Measurements from ENCODE around the gene UPK1B.

The UPK1B gene

DNA sequence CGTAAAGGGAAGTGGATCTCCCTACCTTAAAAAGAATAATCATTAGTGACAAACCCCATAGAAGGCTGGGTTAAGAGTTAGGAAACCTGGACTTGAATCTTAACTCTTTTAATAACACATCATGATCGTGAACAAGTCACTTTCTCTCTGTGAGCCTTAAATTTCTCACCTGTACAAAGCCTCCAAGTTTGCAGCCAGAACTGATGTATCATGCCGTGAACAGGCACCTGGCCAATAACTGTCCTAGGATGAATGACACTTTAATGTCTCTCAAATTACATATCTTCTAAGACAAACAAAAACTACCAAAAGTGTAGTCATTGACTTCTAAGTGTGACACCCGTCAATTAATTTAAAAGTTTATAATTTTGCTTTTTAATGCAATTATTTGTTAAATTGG lies 3.9 kb downstream of the UPK1B start:
- DNase-seq, result no peak

DNA sequence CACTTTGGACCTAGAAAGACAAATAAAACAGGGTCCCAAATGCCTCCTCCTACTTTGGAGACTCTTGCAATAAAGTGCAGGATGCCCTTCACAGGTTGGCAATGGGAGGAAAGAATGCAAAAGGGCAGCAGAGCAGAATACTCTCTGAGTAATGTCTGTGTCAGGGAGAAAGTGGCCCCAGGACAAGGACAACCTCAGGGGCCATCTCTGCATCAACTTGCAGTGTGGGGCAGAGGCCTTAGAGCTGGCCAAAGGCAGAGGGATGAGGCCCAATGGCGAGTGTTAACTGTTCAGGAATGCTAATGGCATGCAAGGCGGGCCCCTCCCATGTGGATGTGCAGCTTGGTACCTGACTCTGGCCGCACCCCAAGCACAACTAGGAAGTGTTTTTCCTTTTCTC lies 8.4 kb downstream of the UPK1B start:
- DNase-seq, result no peak

DNA sequence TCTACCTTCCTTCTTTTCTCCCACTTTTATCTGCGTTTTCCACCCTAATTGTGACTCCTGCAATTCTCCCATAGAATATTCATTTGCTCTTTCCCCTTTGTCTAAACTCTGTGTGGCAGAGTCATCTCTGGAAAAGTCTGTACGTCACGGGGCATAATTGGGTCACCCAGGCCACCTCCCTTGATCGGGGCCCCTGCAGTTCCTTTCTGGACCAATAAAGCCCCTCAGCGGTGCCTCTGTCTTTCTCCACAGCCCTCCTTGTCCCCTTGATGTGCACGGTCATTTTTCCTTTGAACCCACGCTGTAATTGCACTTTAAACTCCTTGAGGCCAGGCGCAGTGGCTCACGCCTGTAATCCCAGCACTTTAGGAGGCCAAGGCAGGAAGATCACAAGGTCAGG lies 10.7 kb downstream of the UPK1B start:
- DNase-seq, result no peak

DNA sequence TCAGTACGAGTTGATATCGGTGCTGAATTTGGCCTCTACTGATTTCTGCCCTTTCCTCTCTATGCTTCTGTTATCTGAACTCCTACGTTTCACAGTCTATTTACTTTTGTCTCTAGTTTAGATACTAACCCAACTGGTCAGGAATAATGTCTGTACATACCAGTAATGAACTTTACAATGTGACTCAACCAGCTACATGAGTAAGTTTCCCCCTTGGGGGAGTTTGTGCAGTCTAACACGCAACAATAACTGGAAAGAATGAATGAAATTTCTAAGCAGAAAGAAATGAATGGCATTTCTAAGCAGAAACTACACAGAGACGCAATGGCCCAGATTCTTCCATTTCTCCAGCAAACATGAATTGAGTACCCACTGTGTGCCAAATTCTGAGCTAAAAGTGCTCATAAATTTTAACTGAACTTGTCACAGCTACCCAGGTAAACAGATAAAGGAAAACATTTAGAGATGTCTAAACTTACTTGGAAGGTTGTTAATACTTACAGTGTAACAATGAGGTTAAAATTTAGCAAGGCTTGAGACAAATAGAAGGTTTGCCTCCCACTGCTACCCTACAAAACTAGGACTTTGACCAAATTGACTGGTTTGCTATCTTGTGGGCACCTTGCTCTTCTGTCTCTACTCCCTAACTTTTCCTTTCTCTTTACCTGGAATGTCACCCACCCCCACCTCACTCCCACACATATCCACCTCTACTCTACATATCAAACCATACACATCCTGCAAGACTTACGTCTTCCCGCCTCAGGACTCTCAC lies 11.6 kb downstream of the UPK1B start:
- DNase-seq, result no peak

DNA sequence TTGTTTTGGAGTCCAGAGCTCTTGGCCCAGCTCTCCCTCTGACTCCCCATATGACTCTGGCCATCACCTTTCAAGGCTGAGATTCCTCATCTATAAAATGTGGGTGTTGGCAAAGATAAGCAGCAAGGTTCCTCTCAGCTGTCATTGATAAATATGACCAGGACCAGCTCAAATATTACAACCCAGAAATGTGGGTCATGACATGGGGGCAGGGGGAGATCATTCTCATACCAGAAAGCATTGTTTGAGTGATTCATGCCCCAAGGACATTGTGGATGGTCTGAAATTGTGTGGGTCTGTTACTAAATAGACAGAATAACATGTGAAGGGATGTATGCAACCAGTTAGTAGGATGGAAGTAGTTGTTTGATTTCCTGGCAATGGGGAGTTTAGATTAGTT lies 13.9 kb downstream of the UPK1B start:
- no peak for DNase-seq

DNA sequence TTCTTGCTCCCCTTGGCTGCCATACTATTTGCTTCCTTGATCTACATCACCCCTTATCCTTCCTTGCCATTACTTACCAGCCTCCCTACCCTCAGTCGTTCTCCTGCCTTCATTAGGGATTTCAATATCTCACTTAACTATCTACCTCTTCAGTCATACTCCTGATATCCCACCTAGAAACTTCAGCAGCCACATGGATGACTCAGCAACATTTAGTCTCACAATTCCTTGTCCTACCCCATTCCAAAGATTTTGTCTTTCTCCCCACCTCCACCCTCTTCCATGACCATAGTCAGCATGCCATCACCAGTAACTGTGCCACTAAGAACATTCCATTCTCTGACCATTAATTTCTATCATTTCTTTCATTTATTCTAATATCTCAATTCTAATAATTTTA lies 18.4 kb downstream of the UPK1B start:
- no peak for DNase-seq

DNA sequence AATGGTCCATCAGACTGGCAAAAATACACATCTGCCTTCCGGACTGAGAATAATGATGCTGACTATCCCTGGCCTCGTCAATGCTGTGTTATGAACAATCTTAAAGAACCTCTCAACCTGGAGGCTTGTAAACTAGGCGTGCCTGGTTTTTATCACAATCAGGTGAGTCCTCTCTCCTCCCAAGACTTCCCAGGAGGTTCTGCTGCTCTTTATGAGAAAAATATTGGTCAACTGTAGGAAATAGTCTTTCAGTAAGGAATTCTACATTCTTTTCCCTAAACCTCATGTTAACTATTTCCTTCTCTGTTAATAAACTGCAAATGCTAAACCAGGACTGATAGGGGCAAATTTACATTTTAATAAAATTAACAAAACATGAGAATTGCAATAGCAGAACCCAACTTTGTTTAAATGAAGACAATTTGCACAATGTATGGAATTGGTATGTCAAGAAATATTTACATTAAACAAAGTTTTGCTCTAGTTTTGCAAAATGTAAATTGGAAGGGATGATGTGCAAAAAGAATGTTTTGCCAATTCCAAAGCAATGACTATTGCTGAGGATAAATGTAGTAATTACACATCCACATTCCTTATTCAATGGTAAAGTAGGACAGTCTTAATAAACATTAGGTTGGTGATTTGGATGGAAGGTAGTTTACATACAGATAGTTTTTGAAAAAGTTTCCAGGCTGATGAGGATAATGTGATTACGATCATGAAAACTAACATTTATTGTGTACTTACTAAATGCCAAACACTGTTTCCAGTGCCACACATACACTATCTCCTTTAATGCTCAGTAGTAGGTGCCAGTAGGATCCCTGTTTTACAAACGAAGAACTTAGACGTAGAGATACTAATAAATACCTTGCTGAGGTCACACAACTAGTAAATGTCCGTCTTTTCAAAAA lies 21.1 kb downstream of the UPK1B start:
- no peak for DNase-seq

DNA sequence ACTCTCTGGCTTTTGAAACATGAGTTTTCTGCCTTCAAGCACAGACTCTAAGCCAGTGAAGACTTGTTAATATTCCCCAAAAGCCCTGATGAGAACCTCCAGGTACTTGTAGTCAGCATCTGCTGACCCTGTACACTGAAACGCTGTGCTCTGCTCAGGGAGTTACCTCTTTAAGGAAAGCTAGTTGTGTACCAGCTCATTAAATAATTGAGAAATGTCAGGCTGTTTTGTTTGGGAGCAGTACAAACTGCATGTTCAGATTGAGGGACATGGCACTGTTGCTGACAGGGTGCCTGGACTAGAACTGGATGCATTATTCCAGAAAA lies 21.7 kb downstream of the UPK1B start:
- DNase-seq, result no peak

DNA sequence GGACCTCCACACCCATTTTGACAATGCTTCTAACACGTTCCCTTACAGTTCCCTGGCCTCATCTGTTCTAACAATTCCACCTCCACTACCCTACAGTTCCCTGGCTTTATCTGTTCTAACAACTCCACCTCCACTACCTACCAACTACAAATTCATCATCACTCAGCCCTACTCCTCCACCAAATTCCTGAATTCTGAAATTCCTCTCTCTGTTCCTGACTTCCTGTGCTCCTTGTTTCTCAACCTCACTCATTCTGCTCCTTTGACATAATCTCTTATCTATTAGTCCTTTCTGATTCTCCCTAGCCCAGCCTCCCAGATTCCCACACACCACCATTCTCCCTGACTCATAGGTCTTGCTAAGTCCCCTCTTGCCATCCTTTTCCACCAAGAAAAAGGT lies 22.5 kb downstream of the UPK1B start:
- no peak for DNase-seq

DNA sequence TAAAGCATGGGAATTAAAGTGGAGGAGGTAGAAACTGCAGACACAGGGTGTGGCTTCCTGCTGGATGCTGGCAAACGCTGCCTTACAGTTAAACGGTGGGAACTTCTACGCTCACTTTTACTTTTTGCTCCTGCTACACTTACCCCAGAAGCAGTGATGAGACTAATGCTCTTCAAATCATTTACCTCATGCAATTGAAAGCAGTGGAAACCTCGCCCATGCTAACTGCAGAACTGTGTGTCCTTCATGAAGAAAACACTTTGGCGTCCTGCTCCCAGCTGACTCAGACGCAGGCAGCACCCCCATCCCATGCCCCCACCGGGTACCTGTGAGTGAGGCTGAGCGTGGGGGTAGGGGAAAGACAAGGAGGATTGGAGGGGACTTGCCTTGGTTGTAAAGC lies 31.8 kb downstream of the UPK1B start:
- no peak for DNase-seq

DNA sequence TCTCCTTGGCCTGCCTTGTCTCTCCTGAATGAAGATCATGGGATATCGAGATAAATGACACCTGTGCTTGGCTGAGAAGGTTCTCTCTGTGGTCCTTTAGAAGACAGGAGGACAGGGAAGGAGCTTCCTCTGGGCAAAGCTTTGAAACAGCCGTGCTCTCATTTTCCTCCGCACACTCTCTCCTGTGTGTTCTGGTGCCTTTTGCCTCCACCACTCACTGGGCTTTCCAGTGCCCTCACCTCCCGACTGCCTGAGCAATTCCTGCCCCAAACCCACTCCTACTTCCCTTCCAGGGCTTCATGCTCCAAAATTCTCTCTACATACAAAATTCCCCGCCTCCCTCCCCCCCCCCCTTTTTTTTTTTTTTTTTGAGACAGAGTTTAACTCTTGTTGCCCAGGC lies 32.3 kb downstream of the UPK1B start:
- no peak for DNase-seq

DNA sequence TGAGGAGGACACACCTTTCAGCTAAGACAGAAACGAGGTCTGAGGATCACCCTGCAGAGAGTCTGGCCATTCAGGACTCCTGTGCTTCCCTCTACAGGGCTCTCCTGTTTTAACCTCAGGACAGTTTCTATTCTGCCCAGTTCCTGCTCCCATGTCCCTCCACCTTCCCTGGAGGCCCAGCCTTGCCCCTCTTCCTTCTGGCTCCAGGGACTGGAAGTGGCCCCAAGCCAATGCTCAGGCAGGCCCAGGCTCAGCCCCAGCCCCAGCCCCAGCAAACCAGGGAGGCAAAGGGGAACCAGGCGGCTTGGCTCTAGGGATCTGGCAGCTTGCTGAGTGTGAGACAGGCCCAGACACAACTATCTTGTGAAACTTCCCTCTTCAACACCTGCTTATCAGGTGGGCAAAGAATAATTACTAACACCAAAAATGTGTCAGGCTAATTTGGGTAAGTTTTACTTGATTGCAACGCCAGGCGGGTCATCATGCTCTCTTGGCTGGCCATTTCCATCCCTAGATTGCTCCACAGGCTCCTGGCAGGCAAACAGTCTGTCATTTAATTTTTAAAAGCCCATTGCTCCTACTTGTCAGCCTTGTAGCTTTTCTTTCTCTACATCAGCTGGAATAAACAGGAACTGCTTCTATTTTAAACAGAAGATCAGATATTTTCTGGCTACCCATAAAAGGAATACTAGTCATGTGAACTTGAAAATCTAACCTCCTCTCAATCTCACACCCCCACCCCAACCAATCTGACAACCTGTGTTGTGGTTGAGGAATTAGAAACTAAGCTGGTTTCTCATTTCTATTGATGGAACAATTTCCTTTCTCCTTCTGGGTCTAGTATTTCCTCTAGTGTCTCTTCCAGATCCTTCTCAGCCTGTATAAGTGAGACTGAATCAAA lies 33.5 kb downstream of the UPK1B start:
- no peak for DNase-seq

DNA sequence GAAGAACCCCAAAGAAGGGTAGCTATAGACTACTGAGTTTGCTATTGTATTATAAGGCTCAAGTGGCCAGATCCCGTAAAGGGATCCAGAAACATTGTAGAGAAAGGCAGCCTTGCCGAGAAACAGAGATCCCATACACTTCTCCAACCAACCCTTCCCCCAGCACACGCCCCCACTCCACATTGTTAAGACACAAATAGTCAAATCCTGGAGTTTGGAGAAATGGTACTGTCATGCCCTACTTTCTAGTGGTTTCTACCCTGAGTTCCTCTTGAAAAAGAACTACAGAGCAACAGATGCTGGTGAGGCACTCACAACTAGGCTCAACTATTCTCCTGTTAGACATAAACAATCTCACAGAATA lies 34.1 kb downstream of the UPK1B start:
- no peak for DNase-seq

DNA sequence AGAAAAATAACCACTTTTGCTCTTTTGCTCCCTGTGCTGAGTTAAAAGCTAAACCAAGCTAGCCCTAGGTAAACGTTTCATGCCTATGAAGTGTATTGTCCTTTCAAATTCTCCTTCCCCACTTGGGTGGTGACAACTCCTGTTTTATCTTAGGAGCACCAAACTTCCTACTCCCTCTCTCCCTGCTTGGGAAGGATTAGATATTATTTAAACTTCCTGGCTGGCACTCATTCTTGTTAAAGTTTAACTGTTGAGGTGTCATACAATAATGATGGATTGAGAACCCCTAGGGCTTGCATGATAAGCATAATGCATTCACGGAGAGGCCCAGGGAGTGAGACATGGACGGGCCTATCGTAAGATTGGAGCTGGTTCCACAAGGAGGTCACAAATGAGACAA lies 37.8 kb downstream of the UPK1B start:
- DNase-seq, result no peak

DNA sequence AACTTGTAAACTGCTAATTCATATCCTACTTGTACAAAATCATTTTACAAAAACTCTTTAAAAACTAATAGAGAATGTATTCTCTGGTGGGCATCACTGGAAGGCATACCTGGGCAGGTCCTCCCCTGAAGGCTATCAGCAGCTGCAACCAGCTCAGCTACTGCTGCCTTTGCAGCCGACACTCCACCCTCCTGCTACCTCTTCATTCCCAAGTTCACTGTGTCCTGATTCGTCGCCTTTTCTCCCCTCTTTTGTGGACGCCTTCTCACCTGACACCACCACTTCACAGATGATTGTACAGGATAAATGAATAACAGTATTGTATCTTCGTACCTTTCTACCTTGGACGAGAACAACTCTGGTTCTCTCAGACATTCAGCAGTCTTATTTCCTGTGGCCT lies 38.4 kb downstream of the UPK1B start:
- DNase-seq, result no peak

DNA sequence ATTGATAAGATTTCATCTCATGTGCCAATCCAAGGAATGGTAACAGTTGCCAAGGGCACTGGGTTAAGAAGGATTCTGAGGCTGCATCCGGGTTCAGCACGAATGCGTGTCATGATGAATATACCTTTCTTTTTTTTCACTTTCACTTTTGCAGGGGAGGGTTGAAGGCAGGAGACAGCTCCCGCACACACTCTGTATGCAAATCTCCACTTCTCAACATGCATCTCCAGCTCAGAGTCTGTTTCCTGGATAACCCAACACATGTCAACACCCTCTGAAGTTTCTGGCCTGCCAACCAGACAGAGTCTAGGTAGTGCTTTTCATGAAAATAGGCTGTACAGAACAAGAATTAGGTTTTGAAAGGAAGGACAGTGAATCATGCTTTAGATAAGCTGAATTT lies 45.7 kb downstream of the UPK1B start:
- DNase-seq, result no peak

DNA sequence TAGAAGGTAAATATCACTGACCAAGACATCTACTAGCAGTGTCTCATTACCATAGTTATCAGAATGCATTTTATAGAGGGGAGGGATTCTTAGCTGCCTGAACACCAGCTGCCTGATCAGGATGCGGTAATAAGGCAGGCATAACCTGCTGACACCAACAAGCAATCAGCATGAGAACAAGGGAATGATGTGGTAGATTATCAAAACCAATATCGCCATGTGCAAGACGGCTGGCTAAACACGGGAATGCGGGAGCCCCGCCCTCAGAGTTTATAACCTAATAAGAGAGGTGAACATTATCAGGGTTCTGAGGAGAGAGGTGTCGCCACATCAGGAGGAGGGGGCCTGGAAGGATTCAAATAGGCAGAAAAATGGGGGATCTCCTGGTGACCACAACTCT lies 46.8 kb downstream of the UPK1B start:
- no peak for DNase-seq

DNA sequence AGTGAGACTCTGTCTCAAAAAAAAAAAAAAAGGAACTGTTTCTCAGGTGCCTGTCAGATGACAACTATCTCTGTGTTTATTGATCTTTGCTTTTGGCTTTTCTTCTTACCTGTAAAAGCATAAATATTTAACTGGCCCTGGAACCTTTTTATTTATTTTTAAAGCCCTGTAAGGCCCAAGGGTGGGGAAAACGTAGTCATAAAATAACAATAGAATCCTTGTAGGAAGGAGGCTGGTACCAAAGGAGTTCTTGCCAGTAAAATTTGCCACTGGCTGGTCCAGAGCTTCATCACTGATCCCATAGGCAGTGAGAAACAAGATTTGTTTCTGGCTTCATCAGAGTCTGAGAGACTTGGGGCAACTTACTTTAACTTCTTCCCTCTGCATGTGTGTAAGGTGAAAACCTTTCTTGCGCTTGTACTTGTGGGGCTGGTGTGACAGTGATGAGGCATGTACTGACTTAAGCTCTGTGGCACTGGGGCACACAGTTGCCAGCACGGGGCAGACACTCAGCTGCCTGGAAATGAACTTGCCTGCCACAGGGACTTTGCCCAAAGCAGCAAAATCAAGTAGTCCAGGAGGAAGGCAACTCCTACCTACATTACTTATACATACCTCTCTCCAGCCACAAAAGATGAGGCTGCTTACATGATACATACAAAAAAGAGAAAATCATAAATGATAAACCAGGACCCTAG lies 47.7 kb downstream of the UPK1B start:
- no peak for DNase-seq

DNA sequence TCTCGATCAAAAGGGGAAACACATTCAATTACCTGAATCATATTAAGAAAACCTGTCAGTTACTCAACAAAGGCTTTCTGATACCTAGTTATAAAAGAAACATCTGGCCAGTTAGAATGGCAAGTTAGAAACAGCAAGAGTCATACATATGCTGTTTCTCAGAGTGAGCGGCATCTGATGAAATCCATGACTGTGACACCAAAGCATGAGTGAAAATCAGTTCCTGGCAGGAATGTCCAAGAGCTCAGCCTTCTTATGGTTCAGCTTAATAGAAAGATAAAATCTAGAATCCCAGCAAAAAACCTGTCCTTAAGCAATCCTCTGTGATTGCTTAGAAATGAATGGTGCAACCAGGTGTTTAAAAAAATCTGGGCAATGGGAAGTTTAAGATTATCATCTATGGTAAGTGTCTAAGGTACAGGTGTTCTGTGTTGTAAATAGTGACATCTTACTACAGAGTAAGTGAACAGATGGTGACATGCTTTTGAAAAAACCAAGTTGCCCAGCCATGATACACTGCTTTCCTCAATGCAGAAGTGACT lies 48.5 kb downstream of the UPK1B start:
- no peak for DNase-seq

DNA sequence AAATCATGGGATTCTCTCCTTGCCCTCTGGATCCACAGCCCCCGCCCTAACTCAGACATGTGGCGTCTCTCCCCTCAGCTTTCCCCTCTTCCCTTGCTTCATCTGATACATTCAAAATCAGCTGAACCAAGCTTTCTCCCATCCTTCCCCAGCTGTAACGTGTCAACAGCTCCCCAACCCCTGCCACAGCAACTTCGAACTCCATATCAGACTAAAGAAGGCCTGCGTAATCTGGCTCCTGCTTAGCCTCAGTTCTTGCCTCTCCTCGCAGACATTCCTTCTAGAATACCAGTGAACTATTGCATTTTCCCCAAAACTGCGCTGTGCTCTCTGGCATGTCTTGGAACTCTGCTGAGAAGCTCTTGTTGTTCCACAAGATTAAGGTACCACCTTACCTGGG lies 49.0 kb downstream of the UPK1B start:
- DNase-seq, result no peak

DNA sequence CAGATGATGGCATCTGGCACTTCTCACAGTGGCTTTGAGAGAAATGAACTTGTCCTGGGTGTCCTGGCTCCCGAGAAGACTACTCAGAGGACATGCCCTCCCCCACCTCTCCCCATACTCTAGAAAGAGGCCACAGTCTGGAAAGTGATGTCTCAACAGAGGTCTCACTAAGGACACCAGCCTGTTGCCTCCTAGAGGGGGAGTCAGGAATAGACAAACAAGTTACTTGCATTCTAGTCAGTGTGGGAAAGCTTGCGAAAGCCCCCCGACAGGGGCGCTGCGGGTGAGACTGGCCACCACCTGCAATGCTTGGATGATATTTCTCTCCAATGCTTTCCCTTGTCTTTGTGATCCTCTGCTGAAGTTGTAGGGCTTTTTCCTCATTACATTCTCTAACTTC lies 50.1 kb downstream of the UPK1B start:
- DNase-seq, result no peak

DNA sequence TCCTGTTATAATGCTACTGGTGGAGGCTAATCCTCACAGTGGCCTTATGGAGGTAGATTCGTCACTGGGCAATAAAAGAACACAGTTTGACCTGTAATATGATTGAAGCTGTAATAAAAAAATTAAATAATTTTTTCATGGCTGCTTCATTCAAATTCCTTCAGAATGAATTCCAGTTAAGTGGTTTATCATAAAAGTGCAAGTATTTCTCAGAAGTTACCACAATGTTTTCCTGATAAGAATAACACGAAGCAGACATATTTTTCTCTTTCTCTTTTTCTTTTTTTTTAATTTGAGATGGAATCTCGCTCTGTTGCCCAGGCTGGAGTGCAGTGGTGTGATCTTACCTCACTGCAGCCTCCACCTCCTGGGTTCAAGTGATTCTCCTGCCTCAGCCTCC lies 51.7 kb downstream of the UPK1B start:
- DNase-seq, result no peak
